Muscle layer of duodenum (tissue), 2 donors: Measurements from ENCODE around the gene PNPT1.

Source experiments
- H3K27ac ChIP-seq: one replicate; pipeline ENCODE4 v1.7.0; 2013; ENCODE audit warnings: mild to moderate bottlenecking, low read length
- H3K27me3 ChIP-seq: one replicate; pipeline ENCODE4 v1.7.0; 2013; ENCODE audit warnings: low read depth, mild to moderate bottlenecking, control low read depth, low read length
- H3K36me3 ChIP-seq, 2 donors: one replicate each; pipeline ENCODE4 v1.7.0; 2013; ENCODE audit warnings: low read length in 2 of 2, control low read depth in 1 of 2, mild to moderate bottlenecking in 1 of 2; ENCODE audit not compliant: insufficient read depth in 2 of 2, control insufficient read depth in 1 of 2
- H3K4me1 ChIP-seq, 2 donors: one replicate each; pipeline ENCODE4 v1.7.0; 2013; ENCODE audit warnings: low read length in 2 of 2, mild to moderate bottlenecking in 2 of 2, control low read depth in 1 of 2, moderate library complexity in 1 of 2; ENCODE audit not compliant: insufficient read depth in 2 of 2, control insufficient read depth in 1 of 2
- H3K4me3 ChIP-seq, 2 donors: one replicate each; pipeline ENCODE4 v1.7.0; 2013; ENCODE audit warnings: low read length in 2 of 2, low read depth in 1 of 2, mild to moderate bottlenecking in 1 of 2
- H3K9me3 ChIP-seq, 2 donors: one replicate each; pipeline ENCODE4 v1.7.0; 2013; ENCODE audit warnings: low read length in 2 of 2, control low read depth in 1 of 2, mild to moderate bottlenecking in 1 of 2; ENCODE audit not compliant: control insufficient read depth in 1 of 2
- donor health status: healthy.

PNPT1 gene

GRCh38 chr2:55595536-55595935 lies 98.1 kb downstream of the PNPT1 start:
- peaks cover 8 to 16% of the 10 kb centered on the region in 2 donors for H3K36me3 ChIP-seq
- peaks cover 0 to 8% of the 10 kb centered on the region in 2 donors for H3K4me1 ChIP-seq
- H3K27ac ChIP-seq, result no peak overlapping the region
- no peaks in the 10 kb centered on the region for H3K9me3 ChIP-seq
- no peak overlapping the region for H3K4me3 ChIP-seq
- no peaks in the 10 kb centered on the region for H3K27me3 ChIP-seq

GRCh38 chr2:55592130-55592529 lies 101.5 kb downstream of the PNPT1 start:
- Histone ChIP-seq H3K27me3 (no peaks in the 10 kb centered on the region), H3K4me3 (no peak overlapping the region), H3K27ac (no peak overlapping the region), H3K36me3 (peaks cover 6 to 8% of the 10 kb centered on the region in 2 donors), H3K9me3 (no peaks in the 10 kb centered on the region), H3K4me1 (peaks cover 0 to 8% of the 10 kb centered on the region in 2 donors)

- Histone ChIP-seq H3K4me3 (no peak overlapping the region), H3K4me1 (peaks cover 0 to 8% of the 10 kb centered on the region in 2 donors), H3K36me3 (peaks cover 8 to 18% of the 10 kb centered on the region in 2 donors), H3K27ac (no peak overlapping the region), H3K9me3 (no peaks in the 10 kb centered on the region), H3K27me3 (no peaks in the 10 kb centered on the region)
Observed at GRCh38 chr2:55590810-55591440, 102.7 kb downstream of the PNPT1 start.

GRCh38 chr2:55585451-55586080 lies 108.1 kb downstream of the PNPT1 start:
- peaks cover 0 to 17% of the 10 kb centered on the region in 2 donors for H3K4me1 ChIP-seq
- H3K27me3 ChIP-seq, result no peaks in the 10 kb centered on the region
- no peaks in the 10 kb centered on the region for H3K9me3 ChIP-seq
- H3K27ac ChIP-seq, result no peak overlapping the region
- H3K36me3 ChIP-seq, result peaks cover 15 to 20% of the 10 kb centered on the region in 2 donors
- no peak overlapping the region for H3K4me3 ChIP-seq
